ENCODE data around the gene ZSCAN16. TPM values are rescaled to one million over a fixed set of nuclear protein-coding genes. Genes with fewer than 3 reads are reported as not detected.
A peak's percentile ranks its signal among the peaks of the same experiment; 100 is the strongest.

Gene ZSCAN16
- total RNA-seq, 1 donor from 2014 or later: 1.2 TPM

- intact Hi-C loops (cut with DNase I): no loop called here
- H3K4me3 ChIP-seq: no peak overlapping the region
- peaks cover 15% of the 10 kb centered on the region for H3K4me1 ChIP-seq
- H3K36me3 ChIP-seq: peaks cover 0 to 21% of the 10 kb centered on the region in 2 donors
- no peaks in the 10 kb centered on the region for H3K27me3 ChIP-seq
- H3K9me3 ChIP-seq: no peaks in the 10 kb centered on the region
- no peak overlapping the region for H3K27ac ChIP-seq
- TF ChIP-seq POLR2AphosphoS5 (IDR thresholded peaks at IDR 0.05; ENCODE audit: insufficient read depth in 1 of 2, low read depth in 1 of 2) (no peak), POLR2A (IDR thresholded peaks at IDR 0.05) (no peak), CTCF (IDR thresholded peaks at IDR 0.05) (no peak)
- DNase-seq (ENCODE audit: extremely low spot score in 2 of 2): no peak
Observed at GRCh38 chr6:28159029-28159607, 34.7 kb downstream of the ZSCAN16 start.

- no peak overlapping the region for H3K27ac ChIP-seq
- H3K4me3 ChIP-seq: no peak overlapping the region
Observed at GRCh38 chr6:28160233-28160632, 35.8 kb downstream of the ZSCAN16 start.

GRCh38 chr6:28161410-28162079, 37.1 kb downstream of the ZSCAN16 start:
- Histone ChIP-seq H3K4me1 (peaks cover 15% of the 10 kb centered on the region), H3K27ac (peak overlapping the region; percentile 2), H3K4me3 (peak overlapping the region; percentile 44 to 51), H3K36me3 (peaks cover 0 to under 1% of the 10 kb centered on the region in 2 donors), H3K27me3 (no peaks in the 10 kb centered on the region), H3K9me3 (no peaks in the 10 kb centered on the region)
- no peak for DNase-seq (ENCODE audit: extremely low spot score in 2 of 2)
- intact Hi-C loops (cut with DNase I): no loop called here
- no peak for TF ChIP-seq POLR2A (IDR thresholded peaks at IDR 0.05)
- peak in 1 of 2 donors; percentile 58 for TF ChIP-seq POLR2AphosphoS5 (IDR thresholded peaks at IDR 0.05; ENCODE audit: insufficient read depth in 1 of 2, low read depth in 1 of 2)
- no peak for TF ChIP-seq CTCF (IDR thresholded peaks at IDR 0.05)

More at GRCh38 chr6:28160233-28160632, 35.8 kb downstream of the ZSCAN16 start:
- H3K9me3 ChIP-seq: no peaks in the 10 kb centered on the region
- intact Hi-C loops (cut with DNase I): no loop called here
- no peak for DNase-seq (ENCODE audit: extremely low spot score in 2 of 2)
- H3K36me3 ChIP-seq: peaks cover 0 to 12% of the 10 kb centered on the region in 2 donors
- no peaks in the 10 kb centered on the region for H3K27me3 ChIP-seq
- no peak for TF ChIP-seq POLR2A (IDR thresholded peaks at IDR 0.05)
- no peak for TF ChIP-seq CTCF (IDR thresholded peaks at IDR 0.05)
- no peak for TF ChIP-seq POLR2AphosphoS5 (IDR thresholded peaks at IDR 0.05; ENCODE audit: insufficient read depth in 1 of 2, low read depth in 1 of 2)
- peaks cover 15% of the 10 kb centered on the region for H3K4me1 ChIP-seq

- TF ChIP-seq POLR2AphosphoS5 (IDR thresholded peaks at IDR 0.05; ENCODE audit: insufficient read depth in 1 of 2, low read depth in 1 of 2) (no peak), POLR2A (IDR thresholded peaks at IDR 0.05) (no peak), CTCF (IDR thresholded peaks at IDR 0.05) (no peak)
- no peaks in the 10 kb centered on the region for H3K27me3 ChIP-seq
- H3K4me1 ChIP-seq: peaks cover 15% of the 10 kb centered on the region
Observed at GRCh38 chr6:28165563-28165962, 41.2 kb downstream of the ZSCAN16 start.

GRCh38 chr6:28167068-28167467, 42.7 kb downstream of the ZSCAN16 start:
- H3K36me3 ChIP-seq: no peaks in the 10 kb centered on the region
- no peak for DNase-seq (ENCODE audit: extremely low spot score in 2 of 2)
- no peaks in the 10 kb centered on the region for H3K27me3 ChIP-seq
- H3K4me3 ChIP-seq: no peak overlapping the region
- no peak overlapping the region for H3K27ac ChIP-seq
- intact Hi-C loops (cut with DNase I): no loop called here
- peaks cover 4% of the 10 kb centered on the region for H3K4me1 ChIP-seq
- H3K9me3 ChIP-seq: no peaks in the 10 kb centered on the region
- TF ChIP-seq CTCF (IDR thresholded peaks at IDR 0.05): no peak
- TF ChIP-seq POLR2AphosphoS5 (IDR thresholded peaks at IDR 0.05; ENCODE audit: insufficient read depth in 1 of 2, low read depth in 1 of 2): no peak
- TF ChIP-seq POLR2A (IDR thresholded peaks at IDR 0.05): no peak

More at GRCh38 chr6:28165563-28165962, 41.2 kb downstream of the ZSCAN16 start:
- Histone ChIP-seq H3K27ac (no peak overlapping the region), H3K36me3 (no peaks in the 10 kb centered on the region), H3K4me3 (no peak overlapping the region), H3K9me3 (no peaks in the 10 kb centered on the region)
- intact Hi-C loops (cut with DNase I): no loop called here
- no peak for DNase-seq (ENCODE audit: extremely low spot score in 2 of 2)
